NCI-H1417 treated with DMSO at 0.1 percent for 48 hours (cell line): ENCODE data around the gene TAF7L.

Experiments
- DNase-seq: peaks from one replicate; lab custom pipeline; 2025; lab: John Stamatoyannopoulos, UW

TAF7L gene

GRCh38 chrX:101223226-101223625 lies 67.9 kb downstream of the TAF7L start:
- no peak for DNase-seq

GRCh38 chrX:101220662-101221260 lies 70.4 kb downstream of the TAF7L start:
- DNase-seq = no peak

- DNase-seq = no peak
Measured at GRCh38 chrX:101219864-101220346, 71.2 kb downstream of the TAF7L start.

- DNase-seq = no peak
Measured at GRCh38 chrX:101219116-101219863, 71.8 kb downstream of the TAF7L start, which contains the start of gene DRP2. Gene DRP2, plus strand, starts transcription at chrX:101219786. Its CDS starts 11,862 bp downstream, at chrX:101231648.
